ENCODE data around the gene OTUB2.

The OTUB2 gene

DNA sequence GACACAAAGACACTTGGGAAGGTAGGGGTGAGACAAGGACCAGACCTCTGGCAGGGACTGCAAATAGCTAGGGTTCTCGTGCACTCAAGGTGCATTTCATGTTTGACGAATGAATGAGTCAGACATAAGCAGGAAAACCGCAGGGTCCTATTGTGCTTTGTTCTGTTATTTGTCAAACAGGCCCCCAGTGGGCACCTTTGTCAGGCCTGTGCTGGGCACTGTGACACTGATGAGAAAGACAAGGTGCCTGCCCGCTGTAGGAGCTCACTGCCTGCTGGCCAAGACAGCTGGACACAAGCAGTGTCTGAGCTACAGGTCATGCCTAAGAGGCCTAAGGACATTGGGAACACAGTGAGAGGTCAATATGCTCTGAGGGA, 2.3 kb downstream of the OTUB2 start:
- H3K4me2 ChIP-seq (ENCODE audit: low read length), result no peak overlapping the region
- H3K4me3 ChIP-seq (ENCODE audit: low read length), result no peak overlapping the region
- no peak overlapping the region for H3K27ac ChIP-seq (ENCODE audit: low read length)
- no peak for TF ChIP-seq EZH2phosphoT487 (IDR thresholded peaks at IDR 0.05; ENCODE audit: low read depth)
- TF ChIP-seq, protein P1, sequence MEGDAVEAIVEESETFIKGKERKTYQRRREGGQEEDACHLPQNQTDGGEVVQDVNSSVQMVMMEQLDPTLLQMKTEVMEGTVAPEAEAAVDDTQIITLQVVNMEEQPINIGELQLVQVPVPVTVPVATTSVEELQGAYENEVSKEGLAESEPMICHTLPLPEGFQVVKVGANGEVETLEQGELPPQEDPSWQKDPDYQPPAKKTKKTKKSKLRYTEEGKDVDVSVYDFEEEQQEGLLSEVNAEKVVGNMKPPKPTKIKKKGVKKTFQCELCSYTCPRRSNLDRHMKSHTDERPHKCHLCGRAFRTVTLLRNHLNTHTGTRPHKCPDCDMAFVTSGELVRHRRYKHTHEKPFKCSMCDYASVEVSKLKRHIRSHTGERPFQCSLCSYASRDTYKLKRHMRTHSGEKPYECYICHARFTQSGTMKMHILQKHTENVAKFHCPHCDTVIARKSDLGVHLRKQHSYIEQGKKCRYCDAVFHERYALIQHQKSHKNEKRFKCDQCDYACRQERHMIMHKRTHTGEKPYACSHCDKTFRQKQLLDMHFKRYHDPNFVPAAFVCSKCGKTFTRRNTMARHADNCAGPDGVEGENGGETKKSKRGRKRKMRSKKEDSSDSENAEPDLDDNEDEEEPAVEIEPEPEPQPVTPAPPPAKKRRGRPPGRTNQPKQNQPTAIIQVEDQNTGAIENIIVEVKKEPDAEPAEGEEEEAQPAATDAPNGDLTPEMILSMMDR (IDR thresholded peaks at IDR 0.05; ENCODE audit: low read depth, low read length), result no peak
- no peaks in the 10 kb centered on the region for H4K20me1 ChIP-seq (ENCODE audit: insufficient read depth, low read length)
- no peaks in the 10 kb centered on the region for H3K4me1 ChIP-seq (ENCODE audit: low read length)
- H3K79me2 ChIP-seq (ENCODE audit: low read length), result no peaks in the 10 kb centered on the region
- no peak overlapping the region for H2AFZ ChIP-seq (ENCODE audit: low read depth, low read length)
- no peak overlapping the region for H3K9ac ChIP-seq (ENCODE audit: low read length)
- no peaks in the 10 kb centered on the region for H3K36me3 ChIP-seq (replicated peaks; ENCODE audit: low read depth, low read length)
- H3K9me3 ChIP-seq (ENCODE audit: insufficient read depth, low read length), result no peaks in the 10 kb centered on the region
- H3K27me3 ChIP-seq (ENCODE audit: low read depth, low read length), result no peaks in the 10 kb centered on the region

DNA sequence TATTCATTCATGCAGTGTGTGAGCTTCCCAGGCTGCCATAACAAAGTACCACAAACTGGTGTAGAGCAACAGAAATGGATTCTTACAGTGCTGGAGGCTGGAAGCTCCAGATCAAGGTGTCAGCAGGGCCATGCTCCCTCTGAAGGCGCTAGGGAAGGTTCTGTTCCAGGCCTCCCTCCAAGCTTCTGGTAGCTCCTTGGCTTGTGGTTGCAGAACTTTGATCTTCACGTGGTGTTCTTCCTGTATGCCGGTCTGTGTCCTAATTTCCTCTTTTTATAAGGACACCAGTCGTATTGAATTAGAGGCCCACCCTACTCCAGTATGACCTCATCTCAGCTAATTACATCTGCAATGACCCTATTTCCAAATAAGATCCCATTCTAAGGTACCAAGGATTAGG, 3.1 kb downstream of the OTUB2 start:
- TF ChIP-seq, protein P1 (IDR thresholded peaks at IDR 0.05; ENCODE audit: low read depth, low read length), result no peak
- TF ChIP-seq EZH2phosphoT487 (IDR thresholded peaks at IDR 0.05; ENCODE audit: low read depth), result no peak
- Histone ChIP-seq H3K4me1 (ENCODE audit: low read length) (no peaks in the 10 kb centered on the region), H3K9ac (ENCODE audit: low read length) (no peak overlapping the region), H2AFZ (ENCODE audit: low read depth, low read length) (no peak overlapping the region), H4K20me1 (ENCODE audit: insufficient read depth, low read length) (no peaks in the 10 kb centered on the region), H3K36me3 (replicated peaks; ENCODE audit: low read depth, low read length) (no peaks in the 10 kb centered on the region), H3K79me2 (ENCODE audit: low read length) (no peaks in the 10 kb centered on the region), H3K4me3 (ENCODE audit: low read length) (no peak overlapping the region), H3K4me2 (ENCODE audit: low read length) (no peak overlapping the region), H3K27ac (ENCODE audit: low read length) (no peak overlapping the region), H3K27me3 (ENCODE audit: low read depth, low read length) (no peaks in the 10 kb centered on the region), H3K9me3 (ENCODE audit: insufficient read depth, low read length) (no peaks in the 10 kb centered on the region)

DNA sequence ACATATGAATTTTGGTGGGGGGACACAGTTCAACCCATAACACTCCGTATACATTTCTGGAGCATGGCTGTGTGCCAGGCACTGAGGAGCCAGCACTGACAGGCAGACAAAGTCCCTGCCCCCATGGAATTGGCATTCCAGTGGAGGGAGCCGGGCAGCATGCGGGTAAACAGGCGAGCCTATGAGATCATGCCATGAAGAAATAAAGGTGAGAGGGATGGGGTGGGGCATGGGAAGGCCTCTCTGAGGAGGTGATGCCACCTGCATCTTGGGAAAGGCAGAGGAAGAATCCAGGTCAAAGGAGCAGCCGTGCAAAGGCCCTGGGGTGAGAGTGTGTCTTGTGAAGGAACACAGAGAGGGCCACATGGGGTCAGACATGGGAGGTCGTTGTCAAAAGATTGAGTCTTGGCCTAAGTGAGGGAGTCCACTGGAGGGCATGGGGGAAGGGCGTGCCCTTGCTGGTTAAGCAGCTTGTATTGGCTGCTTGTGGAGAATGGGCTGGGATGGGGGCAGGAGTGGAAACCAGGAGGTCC, 3.6 kb downstream of the OTUB2 start:
- Histone ChIP-seq H3K27me3 (ENCODE audit: low read depth, low read length) (no peaks in the 10 kb centered on the region), H2AFZ (ENCODE audit: low read depth, low read length) (no peak overlapping the region), H3K9me3 (ENCODE audit: insufficient read depth, low read length) (no peaks in the 10 kb centered on the region), H3K4me2 (ENCODE audit: low read length) (no peak overlapping the region), H3K36me3 (replicated peaks; ENCODE audit: low read depth, low read length) (no peaks in the 10 kb centered on the region), H3K9ac (ENCODE audit: low read length) (no peak overlapping the region), H3K79me2 (ENCODE audit: low read length) (no peaks in the 10 kb centered on the region), H3K4me3 (ENCODE audit: low read length) (no peak overlapping the region), H3K4me1 (ENCODE audit: low read length) (no peaks in the 10 kb centered on the region), H3K27ac (ENCODE audit: low read length) (no peak overlapping the region), H4K20me1 (ENCODE audit: insufficient read depth, low read length) (no peaks in the 10 kb centered on the region)
- no peak for TF ChIP-seq EZH2phosphoT487 (IDR thresholded peaks at IDR 0.05; ENCODE audit: low read depth)
- TF ChIP-seq, protein P1 (IDR thresholded peaks at IDR 0.05; ENCODE audit: low read depth, low read length), result no peak

DNA sequence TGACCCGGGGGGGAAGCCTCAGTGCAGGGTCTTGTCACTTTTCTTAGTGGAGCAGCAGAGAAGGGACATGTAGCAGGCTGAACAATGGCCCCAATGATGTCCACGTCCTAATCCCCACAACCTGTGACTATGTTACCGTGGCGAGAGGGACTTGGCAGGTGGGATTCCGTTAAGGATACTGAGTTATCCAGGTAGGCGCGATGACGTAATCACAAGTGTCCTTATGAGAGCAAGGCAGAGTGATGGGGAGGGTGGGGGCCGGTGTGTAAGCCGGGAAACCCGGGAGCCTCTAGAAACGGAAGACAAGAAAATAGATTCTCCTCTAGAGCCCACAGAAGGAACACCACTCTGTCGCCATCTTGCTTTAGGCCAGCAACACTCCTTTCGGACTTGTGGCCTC, 4.4 kb downstream of the OTUB2 start:
- TF ChIP-seq, protein P1 (IDR thresholded peaks at IDR 0.05; ENCODE audit: low read depth, low read length), result no peak
- no peak for TF ChIP-seq EZH2phosphoT487 (IDR thresholded peaks at IDR 0.05; ENCODE audit: low read depth)
- Histone ChIP-seq H3K27me3 (ENCODE audit: low read depth, low read length) (no peaks in the 10 kb centered on the region), H3K9ac (ENCODE audit: low read length) (no peak overlapping the region), H3K36me3 (replicated peaks; ENCODE audit: low read depth, low read length) (no peaks in the 10 kb centered on the region), H3K9me3 (ENCODE audit: insufficient read depth, low read length) (no peaks in the 10 kb centered on the region), H3K4me3 (ENCODE audit: low read length) (no peak overlapping the region), H4K20me1 (ENCODE audit: insufficient read depth, low read length) (no peaks in the 10 kb centered on the region), H3K79me2 (ENCODE audit: low read length) (no peaks in the 10 kb centered on the region), H3K4me1 (ENCODE audit: low read length) (no peaks in the 10 kb centered on the region), H3K27ac (ENCODE audit: low read length) (no peak overlapping the region), H3K4me2 (ENCODE audit: low read length) (no peak overlapping the region), H2AFZ (ENCODE audit: low read depth, low read length) (no peak overlapping the region)
